Caco-2 (cell line): ENCODE data around the gene ORAI3. TPM values are rescaled to one million over a fixed set of nuclear protein-coding genes. Genes with fewer than 3 reads are reported as not detected.

Source experiments
- BruUV-seq: library from RNA; stranded (reverse); fragments of 400-500 nt; replicated peaks from 2 replicates; lab custom pipeline; 2021; lab: Mats Ljungman, UMichigan
- CTCF ChIA-PET: fragments of 300-600 bp; sonication (Branson Sonifier 250); formaldehyde crosslinking; loops from one replicate; lab custom pipeline; 2022; ENCODE audit warnings: antibody characterized with exemption; lab: Charles Lee
- POLR2A ChIA-PET: fragments of 300-600 bp; sonication (Branson Sonifier 250); formaldehyde crosslinking; loops from one replicate; lab custom pipeline; 2022; ENCODE audit warnings: antibody characterized with exemption; lab: Charles Lee
- DNase-seq, 2 experiments: peaks; one replicate each; pipeline versions ENCODE4 v3.0.0 to v3.0.0-alpha.2; 2020 to 2022
- H3K27me3 ChIP-seq: replicated peaks from 2 replicates; pipeline ENCODE4 v1.6.0; 2011; ENCODE audit warnings: low read length; ENCODE audit not compliant: control insufficient read depth, insufficient read depth
- H3K36me3 ChIP-seq: 2 replicates; pipeline ENCODE4 v1.5.1; 2011; ENCODE audit warnings: low read length; ENCODE audit not compliant: control insufficient read depth, insufficient read depth
- H3K4me1 ChIP-seq: fragments of 250-450 bp; sonication (Bioruptor Pico); 2 replicates; pipeline ENCODE4 v1.5.1; 2020; ENCODE audit warnings: mild to moderate bottlenecking
- H3K4me3 ChIP-seq: 2 replicates; pipeline ENCODE4 v1.5.1; 2011; ENCODE audit warnings: low read depth, mild to moderate bottlenecking, control low read depth, low read length
- H3K9me3 ChIP-seq: fragments of 250-450 bp; sonication (Bioruptor Pico); 2 replicates; pipeline ENCODE4 v1.5.1; 2020; ENCODE audit warnings: mild to moderate bottlenecking, moderate library complexity
- H3K27ac Mint-ChIP-seq: one replicate; pipeline ENCODE4 v1.8.0; 2022; ENCODE audit warnings: mixed read lengths; ENCODE audit not compliant: unreplicated experiment
- H3K27me3 Mint-ChIP-seq: one replicate; pipeline ENCODE4 v1.8.0; 2022; ENCODE audit warnings: mixed read lengths; ENCODE audit not compliant: insufficient read depth, unreplicated experiment
- H3K36me3 Mint-ChIP-seq: one replicate; pipeline ENCODE4 v1.8.0; 2022; ENCODE audit warnings: mild to moderate bottlenecking, mixed read lengths; ENCODE audit not compliant: insufficient read depth, unreplicated experiment
- H3K4me1 Mint-ChIP-seq: one replicate; pipeline ENCODE4 v1.8.0; 2022; ENCODE audit warnings: low read depth, mixed read lengths; ENCODE audit not compliant: unreplicated experiment
- H3K4me3 Mint-ChIP-seq: one replicate; pipeline ENCODE4 v1.8.0; 2022; ENCODE audit warnings: mild to moderate bottlenecking, moderate library complexity, mixed read lengths; ENCODE audit not compliant: unreplicated experiment
- H3K9me3 Mint-ChIP-seq: one replicate; pipeline ENCODE4 v1.8.0; 2022; ENCODE audit warnings: mixed read lengths; ENCODE audit not compliant: unreplicated experiment
- intact Hi-C: fragments of 100-400 bp; cut with micrococcal nuclease; formaldehyde crosslinking; loops from one replicate; pipeline ENCODE4 v1.10.0; 2022; ENCODE audit not compliant: unreplicated experiment
- total RNA-seq: library from RNA; stranded (reverse); gene quantifications from 2 replicates; pipeline ENCODE4 v1.2.3, GENCODE V29; 2022
- TF ChIP-seq, protein P1 (sequence below), 2 experiments: fragments of 200-600 bp in 1 of 2; IDR thresholded peaks; 1 replicate in 1 of 2; 2 replicates in 1 of 2; pipeline versions ENCODE4 v1.5.1 to v1.8.0; 2011 to 2022; ENCODE audit warnings: antibody characterized with exemption in 1 of 2, control low read depth in 1 of 2, inconsistent platforms in 1 of 2, low read depth in 1 of 2, low read length in 1 of 2, mild to moderate bottlenecking in 1 of 2, moderate library complexity in 1 of 2; ENCODE audit not compliant: insufficient read depth in 1 of 2, severe bottlenecking in 1 of 2, unreplicated experiment in 1 of 2

ORAI3 gene
- total RNA-seq, 1 experiment from 2014 or later: 4.7 TPM

GRCh38 chr16:30903596-30903995 lies 45.3 kb upstream of the ORAI3 start:
- Histone ChIP-seq H3K9me3 (no peaks in the 10 kb centered on the region), H3K4me1 (no peaks in the 10 kb centered on the region), H3K4me3 (no peak overlapping the region), H3K36me3 (no peaks in the 10 kb centered on the region), H3K27me3 (no peaks in the 10 kb centered on the region)
- ChIA-PET CTCF (no interaction called here), POLR2A (no interaction called here)
- peak overlapping the region; percentile 79 for H3K4me3 Mint-ChIP-seq
- DNase-seq: no peak
- no TSS peak for BruUV-seq
- H3K36me3 Mint-ChIP-seq: no peaks in the 10 kb centered on the region
- intact Hi-C loops: no loop called here
- H3K9me3 Mint-ChIP-seq: no peaks in the 10 kb centered on the region
- H3K27ac Mint-ChIP-seq: no peak overlapping the region
- H3K27me3 Mint-ChIP-seq: no peaks in the 10 kb centered on the region
- H3K4me1 Mint-ChIP-seq: peaks cover 9% of the 10 kb centered on the region
- TF ChIP-seq, protein P1, sequence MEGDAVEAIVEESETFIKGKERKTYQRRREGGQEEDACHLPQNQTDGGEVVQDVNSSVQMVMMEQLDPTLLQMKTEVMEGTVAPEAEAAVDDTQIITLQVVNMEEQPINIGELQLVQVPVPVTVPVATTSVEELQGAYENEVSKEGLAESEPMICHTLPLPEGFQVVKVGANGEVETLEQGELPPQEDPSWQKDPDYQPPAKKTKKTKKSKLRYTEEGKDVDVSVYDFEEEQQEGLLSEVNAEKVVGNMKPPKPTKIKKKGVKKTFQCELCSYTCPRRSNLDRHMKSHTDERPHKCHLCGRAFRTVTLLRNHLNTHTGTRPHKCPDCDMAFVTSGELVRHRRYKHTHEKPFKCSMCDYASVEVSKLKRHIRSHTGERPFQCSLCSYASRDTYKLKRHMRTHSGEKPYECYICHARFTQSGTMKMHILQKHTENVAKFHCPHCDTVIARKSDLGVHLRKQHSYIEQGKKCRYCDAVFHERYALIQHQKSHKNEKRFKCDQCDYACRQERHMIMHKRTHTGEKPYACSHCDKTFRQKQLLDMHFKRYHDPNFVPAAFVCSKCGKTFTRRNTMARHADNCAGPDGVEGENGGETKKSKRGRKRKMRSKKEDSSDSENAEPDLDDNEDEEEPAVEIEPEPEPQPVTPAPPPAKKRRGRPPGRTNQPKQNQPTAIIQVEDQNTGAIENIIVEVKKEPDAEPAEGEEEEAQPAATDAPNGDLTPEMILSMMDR (IDR thresholded peaks at IDR 0.05; ENCODE audit: insufficient read depth in 1 of 2, low read depth in 1 of 2, low read length in 1 of 2, severe bottlenecking in 1 of 2, unreplicated experiment in 1 of 2): no peak

DNA sequence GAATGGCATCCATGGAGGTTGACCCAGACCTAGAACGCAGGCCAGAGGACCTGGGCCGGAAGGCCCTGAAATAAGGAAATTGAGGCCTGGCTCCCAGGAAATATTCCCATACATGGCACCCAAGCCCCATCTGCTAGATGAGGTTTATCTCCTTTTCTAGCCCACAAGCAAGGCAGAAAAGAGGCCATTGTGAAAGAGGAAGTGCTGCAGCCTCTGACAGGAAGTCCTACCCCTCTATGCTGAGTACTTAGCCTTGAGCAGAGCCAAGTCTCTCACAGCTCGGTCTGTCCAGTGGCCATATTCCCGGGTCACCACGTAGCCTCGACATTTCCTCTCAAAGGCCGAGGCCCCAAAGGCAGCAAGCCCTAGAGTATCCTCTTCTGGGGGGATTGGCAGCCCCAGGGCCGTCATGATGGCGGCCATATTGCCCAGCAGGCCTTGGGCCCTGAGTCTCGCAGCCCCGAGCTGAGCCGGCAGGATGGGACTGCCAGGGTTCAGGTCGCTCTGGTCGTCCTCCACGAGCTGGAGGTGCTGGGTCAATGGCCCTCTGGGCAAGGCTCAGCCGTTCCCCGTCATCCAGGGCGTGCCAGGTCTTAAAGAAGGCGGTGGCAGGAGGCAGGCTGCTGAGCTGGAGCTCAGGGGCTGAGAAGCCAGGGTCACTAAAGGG lies 44.6 kb upstream of the ORAI3 start:
- Mint-ChIP-seq H3K4me3 (no peak overlapping the region), H3K36me3 (no peaks in the 10 kb centered on the region), H3K4me1 (peaks cover 9% of the 10 kb centered on the region), H3K27me3 (no peaks in the 10 kb centered on the region), H3K9me3 (no peaks in the 10 kb centered on the region), H3K27ac (no peak overlapping the region)
- intact Hi-C loops: no loop called here
- no TSS peak for BruUV-seq
- H3K4me1 ChIP-seq: no peaks in the 10 kb centered on the region
- ChIA-PET CTCF (no interaction called here), POLR2A (no interaction called here)
- H3K9me3 ChIP-seq: no peaks in the 10 kb centered on the region
- no peak for DNase-seq
- no peaks in the 10 kb centered on the region for H3K36me3 ChIP-seq
- no peak overlapping the region for H3K4me3 ChIP-seq
- TF ChIP-seq, protein P1 (IDR thresholded peaks at IDR 0.05; ENCODE audit: insufficient read depth in 1 of 2, low read depth in 1 of 2, low read length in 1 of 2, severe bottlenecking in 1 of 2, unreplicated experiment in 1 of 2): no peak
- no peaks in the 10 kb centered on the region for H3K27me3 ChIP-seq

GRCh38 chr16:30907064-30907463 lies 41.8 kb upstream of the ORAI3 start:
- TF ChIP-seq, protein P1 (IDR thresholded peaks at IDR 0.05; ENCODE audit: insufficient read depth in 1 of 2, low read depth in 1 of 2, low read length in 1 of 2, severe bottlenecking in 1 of 2, unreplicated experiment in 1 of 2): no peak
- H3K4me1 ChIP-seq: no peaks in the 10 kb centered on the region
- H3K9me3 Mint-ChIP-seq: no peaks in the 10 kb centered on the region
- no peaks in the 10 kb centered on the region for H3K9me3 ChIP-seq
- ChIA-PET CTCF (no interaction called here), POLR2A (no interaction called here)
- H3K27me3 ChIP-seq: no peaks in the 10 kb centered on the region
- no peaks in the 10 kb centered on the region for H3K36me3 Mint-ChIP-seq
- H3K36me3 ChIP-seq: no peaks in the 10 kb centered on the region
- no peaks in the 10 kb centered on the region for H3K27me3 Mint-ChIP-seq
- no peak overlapping the region for H3K4me3 Mint-ChIP-seq
- intact Hi-C loops: no loop called here
- H3K27ac Mint-ChIP-seq: no peak overlapping the region
- no peak for DNase-seq
- no TSS peak for BruUV-seq
- peaks cover 9% of the 10 kb centered on the region for H3K4me1 Mint-ChIP-seq
- no peak overlapping the region for H3K4me3 ChIP-seq
